Ovary (tissue), 9 donors: Measurements from ENCODE around the gene SPSB1. TPM values are rescaled to one million over a fixed set of nuclear protein-coding genes. Genes with fewer than 3 reads are reported as not detected.

Experiments used
- DNase-seq, 5 donors: peaks; one replicate each; pipeline ENCODE4 v3.0.0-alpha.2; 2019 to 2020
- H3K27ac ChIP-seq, 2 donors: fragments of 200-600 bp; one replicate each; pipeline versions ENCODE4 v1.5.1 to v1.8.0; 2019 to 2022
- H3K27me3 ChIP-seq: fragments of 200-600 bp; one replicate; pipeline ENCODE4 v1.8.0; 2022
- H3K36me3 ChIP-seq: fragments of 200-600 bp; sonication (generic); one replicate; pipeline ENCODE4 v1.5.1; 2019
- H3K4me1 ChIP-seq: one replicate; pipeline ENCODE4 v1.8.1; 2013; ENCODE audit warnings: mild to moderate bottlenecking, moderate library complexity; ENCODE audit not compliant: insufficient read depth
- H3K4me3 ChIP-seq: fragments of 200-600 bp; sonication (generic); one replicate; pipeline ENCODE4 v1.5.1; 2017
- H3K9me3 ChIP-seq, 2 donors: fragments of 200-600 bp in 1 of 2; sonication (generic) in 1 of 2; one replicate each; pipeline versions ENCODE4 v1.5.1 to v1.8.1; 2013 to 2019; ENCODE audit warnings: mild to moderate bottlenecking in 1 of 2, moderate library complexity in 1 of 2
- EP300 ChIP-seq: sonication (generic); formaldehyde crosslinking; IDR thresholded peaks from one replicate; pipeline ENCODE4 v1.6.1; 2017; ENCODE audit warnings: antibody characterized with exemption
- POLR2A ChIP-seq: fragments of 450-650 bp; IDR thresholded peaks from one replicate; pipeline ENCODE4 v1.6.1; 2017; ENCODE audit warnings: antibody characterized with exemption, mild to moderate bottlenecking, moderate library complexity
- WGBS, 3 donors: extraction: QIAGEN DNeasy Blood & Tissue Kit in 1 of 3; methylation state at CpG; one replicate each; pipeline versions ENCODE4 v1.1.5 to v1.1.7; 2013 to 2017; 5-methylcytosine and 5-hydroxymethylcytosine counted together
- intact Hi-C, 4 donors: fragments of 100-400 bp; cut with DNase I; formaldehyde crosslinking; loops; one replicate each; pipeline versions ENCODE4 v1.11.0 to v1.15.1; 2022 to 2023
- polyA plus RNA-seq, 2 donors: library from polyadenylated mRNA; stranded (reverse); fragments of 200-250 nt in 1 of 2; fragments of 350-450 nt in 1 of 2; fragmentation: Illumina TruSeq in 1 of 2; extraction: RNeasy Lipid Tissue Mini Kit (QIAGEN cat#74804) in 1 of 2; gene quantifications; one replicate each; pipeline ENCODE4 v1.2.3, GENCODE V29; 2013 to 2014
- total RNA-seq, 7 donors: library from RNA; depleted of rRNA in 2 of 7; stranded (reverse); fragments of >200 nt in 2 of 7; fragmentation: NEBNext Ultra II Directional in 3 of 7; extraction: Animal tissue kit (Norgen Biotek cat#: 25700) in 3 of 7; gene quantifications; one replicate each; pipeline versions ENCODE4 v1.1.0 to v1.2.4, GENCODE V29; 2016 to 2023
- TF ChIP-seq, protein P1 (sequence below), 3 donors: fragments of 450-650 bp in 2 of 3; fragments of 200-600 bp in 1 of 3; IDR thresholded peaks; one replicate each; pipeline versions ENCODE4 v1.5.1 to v1.8.0; 2016 to 2022; ENCODE audit warnings: antibody characterized with exemption in 3 of 3, mild to moderate bottlenecking in 1 of 3
- donor health status: DM: no; HTN: no; CAD: no; lungs with moderate emphysema.
- donor health status: DM: no; HTN: no; CAD: no.
- donor health status: Bipolar disorder and iron deficiency.
- donor health status: DM: yes; HTN: yes; CAD: no.
- donor health status: DM: no; HTN: no; CAD: no.
- donor health status: DM: yes; HTN: yes; CAD: no.

The SPSB1 gene
- total and polyA plus RNA-seq, 9 donors = 20.4 to 69.6 (median 34.4) TPM

DNA sequence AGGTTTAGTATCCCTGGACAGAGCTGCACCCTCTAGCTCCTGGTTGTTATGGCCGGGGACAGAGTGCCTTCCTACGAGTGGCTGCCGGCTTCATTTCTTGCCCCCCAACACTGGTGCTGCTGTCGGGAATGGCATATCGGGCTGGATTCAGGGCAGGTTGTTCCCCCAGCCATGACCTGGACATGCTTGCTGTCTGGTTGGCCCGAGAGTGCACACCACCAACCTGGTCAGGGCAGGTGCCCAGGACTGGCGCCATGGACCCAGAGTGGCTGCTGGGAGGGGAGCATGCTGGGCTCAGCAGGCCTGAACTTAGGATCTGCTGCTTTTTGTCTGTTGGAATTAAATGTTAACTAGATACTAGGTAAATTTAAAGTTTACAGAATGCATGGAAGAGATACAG lies 36.4 kb upstream of the SPSB1 start:
- Histone ChIP-seq H3K27me3 (no peaks in the 10 kb centered on the region), H3K36me3 (no peaks in the 10 kb centered on the region), H3K27ac (peak overlapping the region in 1 of 2 donors; percentile 46), H3K4me3 (no peak overlapping the region), H3K9me3 (no peaks in the 10 kb centered on the region), H3K4me1 (peaks cover 23% of the 10 kb centered on the region)
- TF ChIP-seq, protein P1, sequence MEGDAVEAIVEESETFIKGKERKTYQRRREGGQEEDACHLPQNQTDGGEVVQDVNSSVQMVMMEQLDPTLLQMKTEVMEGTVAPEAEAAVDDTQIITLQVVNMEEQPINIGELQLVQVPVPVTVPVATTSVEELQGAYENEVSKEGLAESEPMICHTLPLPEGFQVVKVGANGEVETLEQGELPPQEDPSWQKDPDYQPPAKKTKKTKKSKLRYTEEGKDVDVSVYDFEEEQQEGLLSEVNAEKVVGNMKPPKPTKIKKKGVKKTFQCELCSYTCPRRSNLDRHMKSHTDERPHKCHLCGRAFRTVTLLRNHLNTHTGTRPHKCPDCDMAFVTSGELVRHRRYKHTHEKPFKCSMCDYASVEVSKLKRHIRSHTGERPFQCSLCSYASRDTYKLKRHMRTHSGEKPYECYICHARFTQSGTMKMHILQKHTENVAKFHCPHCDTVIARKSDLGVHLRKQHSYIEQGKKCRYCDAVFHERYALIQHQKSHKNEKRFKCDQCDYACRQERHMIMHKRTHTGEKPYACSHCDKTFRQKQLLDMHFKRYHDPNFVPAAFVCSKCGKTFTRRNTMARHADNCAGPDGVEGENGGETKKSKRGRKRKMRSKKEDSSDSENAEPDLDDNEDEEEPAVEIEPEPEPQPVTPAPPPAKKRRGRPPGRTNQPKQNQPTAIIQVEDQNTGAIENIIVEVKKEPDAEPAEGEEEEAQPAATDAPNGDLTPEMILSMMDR (IDR thresholded peaks at IDR 0.05) = no peak
- no peak for TF ChIP-seq POLR2A
- TF ChIP-seq EP300 = no peak
- WGBS, 3 donors = 83 to 89% (median 87%) methylated on average over 7 of the region's 7 CpGs
- DNase-seq = no peak
- intact Hi-C loops = no loop called here

DNA sequence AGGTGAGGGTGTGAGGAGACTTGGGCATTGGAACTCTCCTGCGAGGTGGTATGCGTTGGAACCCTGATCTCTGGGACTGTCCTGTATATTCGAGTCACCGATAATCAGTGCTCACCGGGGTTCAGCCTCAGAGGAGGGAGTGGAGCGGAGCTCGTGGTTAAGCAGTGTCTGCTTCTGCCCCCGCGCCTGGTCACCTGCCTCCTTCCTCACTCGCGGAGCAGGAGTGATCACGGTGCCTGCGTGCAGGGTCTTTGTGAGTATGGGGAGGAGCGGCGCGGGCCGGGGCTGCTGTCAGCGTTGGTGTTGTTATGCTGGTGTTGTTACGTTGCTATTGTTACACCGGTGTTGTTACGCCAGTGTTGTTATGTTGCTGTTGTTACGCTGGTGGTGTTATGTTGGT lies 34.8 kb upstream of the SPSB1 start:
- no peaks in the 10 kb centered on the region for H3K36me3 ChIP-seq
- WGBS, 3 donors = 90 to 96% (median 94%) methylated on average over 22 of the region's 22 CpGs
- H3K27me3 ChIP-seq = no peaks in the 10 kb centered on the region
- no peaks in the 10 kb centered on the region for H3K9me3 ChIP-seq
- H3K4me3 ChIP-seq = no peak overlapping the region
- intact Hi-C loops = no loop called here
- TF ChIP-seq POLR2A = no peak
- H3K4me1 ChIP-seq = peaks cover 18% of the 10 kb centered on the region
- no peak overlapping the region for H3K27ac ChIP-seq
- peak in 1 of 5 donors; percentile 30 for DNase-seq

DNA sequence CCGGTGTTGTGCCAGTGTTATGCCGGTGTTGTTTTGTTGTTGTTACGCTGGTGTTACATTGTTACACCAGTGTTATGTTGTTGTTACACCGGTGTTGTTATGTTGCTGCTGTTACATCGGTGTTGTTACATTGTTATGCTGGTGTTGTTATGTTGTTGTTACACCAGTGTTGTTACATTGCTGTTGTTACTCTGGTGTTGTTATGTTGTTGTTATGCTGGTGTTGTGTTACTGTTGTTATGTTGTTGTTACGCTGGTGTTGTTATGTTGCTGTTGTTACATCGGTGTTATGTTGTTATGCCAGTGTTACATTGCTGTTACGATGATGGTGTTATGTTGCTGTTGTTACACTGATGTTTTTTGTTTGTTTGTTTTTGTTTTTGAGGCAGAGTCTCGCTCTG lies 34.1 kb upstream of the SPSB1 start:
- DNase-seq = no peak
- no peak overlapping the region for H3K27ac ChIP-seq
- H3K27me3 ChIP-seq = no peaks in the 10 kb centered on the region
- 96 to 98% (median 97%) methylated on average over 9 of the region's 9 CpGs for WGBS, 3 donors
- intact Hi-C loops = no loop called here
- H3K4me1 ChIP-seq = peaks cover 18% of the 10 kb centered on the region
- no peaks in the 10 kb centered on the region for H3K9me3 ChIP-seq
- TF ChIP-seq EP300 = no peak
- TF ChIP-seq POLR2A = no peak
- TF ChIP-seq, protein P1 (IDR thresholded peaks at IDR 0.05) = no peak
- no peak overlapping the region for H3K4me3 ChIP-seq
- H3K36me3 ChIP-seq = no peaks in the 10 kb centered on the region

DNA sequence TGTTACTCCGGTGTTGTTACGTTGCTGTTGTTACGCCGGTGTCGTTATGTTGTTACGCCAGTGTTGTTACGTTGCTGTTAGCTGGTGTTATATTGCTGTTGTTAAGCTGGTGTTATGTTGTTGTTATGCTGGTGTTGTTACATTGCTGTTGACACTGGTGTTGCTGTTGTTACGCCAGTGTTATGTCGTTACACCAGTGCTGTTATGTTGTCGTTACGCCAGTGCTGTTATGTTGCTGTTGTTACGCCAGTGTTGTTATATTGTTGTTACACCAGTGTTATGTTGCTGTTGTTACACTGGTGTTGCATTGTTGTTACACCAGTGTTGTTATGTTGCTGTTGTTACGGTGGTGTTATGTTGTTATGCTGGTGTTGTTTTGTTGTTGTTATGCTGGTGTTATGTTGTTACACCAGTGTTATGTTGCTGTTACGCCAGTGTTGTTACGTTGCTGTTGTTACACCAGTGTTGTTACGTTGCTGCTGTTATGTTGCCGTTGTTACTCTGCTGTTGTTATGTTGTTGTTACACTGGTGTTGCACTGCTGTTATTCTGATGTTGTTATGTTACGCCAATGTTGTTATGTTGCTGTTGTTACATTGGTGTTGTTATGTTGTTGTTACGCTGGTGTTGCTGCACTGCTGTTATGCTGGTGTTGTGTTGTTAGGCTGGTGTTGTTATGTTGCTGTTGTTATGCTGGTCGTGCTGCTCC lies 32.5 kb upstream of the SPSB1 start:
- Histone ChIP-seq H3K27ac (no peak overlapping the region), H3K9me3 (no peaks in the 10 kb centered on the region), H3K27me3 (no peaks in the 10 kb centered on the region), H3K4me1 (peaks cover 16% of the 10 kb centered on the region), H3K36me3 (no peaks in the 10 kb centered on the region), H3K4me3 (no peak overlapping the region)
- DNase-seq = no peak
- TF ChIP-seq POLR2A = no peak
- no peak for TF ChIP-seq EP300
- TF ChIP-seq, protein P1 (IDR thresholded peaks at IDR 0.05) = no peak
- intact Hi-C loops = loop anchor here in 1 of 4 donors (10.0 kb wide), 1 partner anchor 195 kb away; no protein-coding TSS in a partner anchor
- WGBS, 3 donors = 88 to 95% (median 90%) methylated on average over 20 of the region's 20 CpGs

DNA sequence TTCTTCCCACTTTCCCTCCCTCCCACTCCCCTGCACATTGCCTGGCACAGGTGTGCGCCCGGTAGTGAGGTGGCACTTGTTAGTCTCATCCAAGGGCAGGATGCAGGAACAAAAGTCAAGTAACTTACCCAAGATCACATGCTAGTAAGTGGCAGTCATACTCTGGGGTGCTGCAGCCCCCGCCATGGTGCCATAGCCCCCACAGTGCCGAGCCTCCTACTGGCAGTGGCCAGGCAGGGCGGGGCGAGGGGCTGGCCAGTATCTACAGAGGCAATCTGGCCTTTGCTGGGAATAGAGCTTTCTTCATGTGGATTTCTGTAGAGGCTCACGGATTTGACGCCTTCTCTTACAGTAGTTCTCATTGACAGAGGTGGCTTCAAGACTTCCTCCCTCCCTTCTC lies 31.2 kb upstream of the SPSB1 start:
- TF ChIP-seq, protein P1 (IDR thresholded peaks at IDR 0.05) = no peak
- TF ChIP-seq EP300 = no peak
- no peak for TF ChIP-seq POLR2A
- no peaks in the 10 kb centered on the region for H3K9me3 ChIP-seq
- H3K27me3 ChIP-seq = no peaks in the 10 kb centered on the region
- no peak for DNase-seq
- no peak overlapping the region for H3K27ac ChIP-seq
- H3K4me1 ChIP-seq = peaks cover 13% of the 10 kb centered on the region
- no peak overlapping the region for H3K4me3 ChIP-seq
- WGBS, 3 donors = 91 to 94% (median 93%) methylated on average over 8 of the region's 8 CpGs
- no peaks in the 10 kb centered on the region for H3K36me3 ChIP-seq
- intact Hi-C loops = loop anchor here in 1 of 4 donors (10.0 kb wide), 1 partner anchor 193 kb away; no protein-coding TSS in a partner anchor
